HL-60 (cell line): ENCODE data around the gene KIR2DL4.
"Not testable (repeated sequence)": the region's sequence is repeated elsewhere in the genome, so short reads cannot be mapped to it uniquely, and the experiment has no call there.

Experiments
- REST ChIP-seq: IDR thresholded peaks from 2 replicates; pipeline ENCODE4 v1.6.1; 2012; ENCODE audit warnings: low read depth; ENCODE audit not compliant: insufficient replicate concordance
- TF ChIP-seq, protein P1 (sequence below): IDR thresholded peaks from one replicate; pipeline ENCODE4 v1.5.1; 2011; ENCODE audit warnings: low read length, control low read depth, inconsistent platforms; ENCODE audit not compliant: insufficient read depth

GRCh38 chr19:54859421-54859820 lies 56.0 kb downstream of the KIR2DL4 start:
- TF ChIP-seq, protein P1, sequence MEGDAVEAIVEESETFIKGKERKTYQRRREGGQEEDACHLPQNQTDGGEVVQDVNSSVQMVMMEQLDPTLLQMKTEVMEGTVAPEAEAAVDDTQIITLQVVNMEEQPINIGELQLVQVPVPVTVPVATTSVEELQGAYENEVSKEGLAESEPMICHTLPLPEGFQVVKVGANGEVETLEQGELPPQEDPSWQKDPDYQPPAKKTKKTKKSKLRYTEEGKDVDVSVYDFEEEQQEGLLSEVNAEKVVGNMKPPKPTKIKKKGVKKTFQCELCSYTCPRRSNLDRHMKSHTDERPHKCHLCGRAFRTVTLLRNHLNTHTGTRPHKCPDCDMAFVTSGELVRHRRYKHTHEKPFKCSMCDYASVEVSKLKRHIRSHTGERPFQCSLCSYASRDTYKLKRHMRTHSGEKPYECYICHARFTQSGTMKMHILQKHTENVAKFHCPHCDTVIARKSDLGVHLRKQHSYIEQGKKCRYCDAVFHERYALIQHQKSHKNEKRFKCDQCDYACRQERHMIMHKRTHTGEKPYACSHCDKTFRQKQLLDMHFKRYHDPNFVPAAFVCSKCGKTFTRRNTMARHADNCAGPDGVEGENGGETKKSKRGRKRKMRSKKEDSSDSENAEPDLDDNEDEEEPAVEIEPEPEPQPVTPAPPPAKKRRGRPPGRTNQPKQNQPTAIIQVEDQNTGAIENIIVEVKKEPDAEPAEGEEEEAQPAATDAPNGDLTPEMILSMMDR, result not testable (repeated sequence)
- TF ChIP-seq REST, result not testable (repeated sequence)
